ENCODE data around the gene SLC25A13.

GRCh38 chr7:96314402-96315124 is 7.3 kb downstream of the SLC25A13 start:
- no peak for TF ChIP-seq ATF6 (CRISPR knock-in tag; IDR thresholded peaks at IDR 0.05)
- TF ChIP-seq USF2 (CRISPR knock-in tag; IDR thresholded peaks at IDR 0.05): no peak
- TF ChIP-seq CTCF (IDR thresholded peaks at IDR 0.05): no peak
- no peak for TF ChIP-seq TEAD1 (CRISPR knock-in tag; IDR thresholded peaks at IDR 0.05)
- TF ChIP-seq SP1 (CRISPR knock-in tag; conservative IDR thresholded peaks at IDR 0.05): no peak
- TF ChIP-seq RELA (CRISPR knock-in tag; IDR thresholded peaks at IDR 0.05; ENCODE audit: borderline replicate concordance): no peak
- no peak for TF ChIP-seq NFYB (CRISPR knock-in tag; conservative IDR thresholded peaks at IDR 0.05; ENCODE audit: low read depth)
- no peak for TF ChIP-seq ZNF317 (CRISPR knock-in tag; IDR thresholded peaks at IDR 0.05; ENCODE audit: borderline replicate concordance, low read depth)
- no peak for TF ChIP-seq HMGXB4 (CRISPR knock-in tag; IDR thresholded peaks at IDR 0.05)
- no peak for TF ChIP-seq IRF2 (CRISPR knock-in tag; IDR thresholded peaks at IDR 0.05; ENCODE audit: borderline replicate concordance, low read depth)
- TF ChIP-seq MAX (CRISPR knock-in tag; IDR thresholded peaks at IDR 0.05): no peak
